ENCODE results near the gene TBCD.

DNA sequence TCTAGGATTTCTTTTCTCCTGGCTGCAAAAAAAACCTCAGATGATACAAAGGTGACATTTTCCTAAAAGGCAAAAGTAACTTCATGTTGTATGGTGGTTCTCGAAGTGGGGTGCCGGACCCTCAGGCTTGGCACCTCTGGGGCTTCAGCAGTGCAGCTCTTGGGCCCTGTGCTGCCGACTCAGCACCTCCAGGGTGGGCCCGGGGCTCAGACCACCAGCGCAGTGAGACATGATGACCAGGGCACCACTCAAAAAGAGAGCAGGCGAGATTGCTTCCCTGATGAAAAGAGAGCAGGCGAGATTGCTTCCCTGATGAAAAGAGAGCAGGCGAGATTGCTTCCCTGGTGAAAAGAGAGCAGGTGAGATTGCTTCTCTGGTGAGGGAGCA, 186.6 kb downstream of the TBCD start:
- TF ChIP-seq POLR2A (IDR thresholded peaks at IDR 0.05), result no peak
- TF ChIP-seq, protein P1, sequence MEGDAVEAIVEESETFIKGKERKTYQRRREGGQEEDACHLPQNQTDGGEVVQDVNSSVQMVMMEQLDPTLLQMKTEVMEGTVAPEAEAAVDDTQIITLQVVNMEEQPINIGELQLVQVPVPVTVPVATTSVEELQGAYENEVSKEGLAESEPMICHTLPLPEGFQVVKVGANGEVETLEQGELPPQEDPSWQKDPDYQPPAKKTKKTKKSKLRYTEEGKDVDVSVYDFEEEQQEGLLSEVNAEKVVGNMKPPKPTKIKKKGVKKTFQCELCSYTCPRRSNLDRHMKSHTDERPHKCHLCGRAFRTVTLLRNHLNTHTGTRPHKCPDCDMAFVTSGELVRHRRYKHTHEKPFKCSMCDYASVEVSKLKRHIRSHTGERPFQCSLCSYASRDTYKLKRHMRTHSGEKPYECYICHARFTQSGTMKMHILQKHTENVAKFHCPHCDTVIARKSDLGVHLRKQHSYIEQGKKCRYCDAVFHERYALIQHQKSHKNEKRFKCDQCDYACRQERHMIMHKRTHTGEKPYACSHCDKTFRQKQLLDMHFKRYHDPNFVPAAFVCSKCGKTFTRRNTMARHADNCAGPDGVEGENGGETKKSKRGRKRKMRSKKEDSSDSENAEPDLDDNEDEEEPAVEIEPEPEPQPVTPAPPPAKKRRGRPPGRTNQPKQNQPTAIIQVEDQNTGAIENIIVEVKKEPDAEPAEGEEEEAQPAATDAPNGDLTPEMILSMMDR (IDR thresholded peaks at IDR 0.05), result no peak
